NCI-H1694 (cell line): ENCODE measurements around the gene MRPL40.
"Not testable (repeated sequence)": the region's sequence is repeated elsewhere in the genome, so short reads cannot be mapped to it uniquely, and the experiment has no call there.

Experiments
- DNase-seq: peaks from one replicate; lab custom pipeline; 2025; lab: John Stamatoyannopoulos, UW

The MRPL40 gene

GRCh38 chr22:19407649-19408606 is 24.4 kb upstream of the MRPL40 start:
- DNase-seq, result no peak

GRCh38 chr22:19410941-19411689 is 21.2 kb upstream of the MRPL40 start:
- DNase-seq, result no peak

- no peak for DNase-seq
Observed at GRCh38 chr22:19411690-19412045, 20.7 kb upstream of the MRPL40 start.

GRCh38 chr22:19412478-19412877 is 19.9 kb upstream of the MRPL40 start:
- DNase-seq, result no peak

- DNase-seq, result no peak
Observed at GRCh38 chr22:19412923-19413322, 19.4 kb upstream of the MRPL40 start.

GRCh38 chr22:19419086-19419463 is 13.3 kb upstream of the MRPL40 start:
- DNase-seq, result no peak

GRCh38 chr22:19419464-19420178 is 12.7 kb upstream of the MRPL40 start:
- no peak for DNase-seq

GRCh38 chr22:19420321-19420720 is 12.0 kb upstream of the MRPL40 start:
- DNase-seq, result no peak

GRCh38 chr22:19422440-19423301 is 9.7 kb upstream of the MRPL40 start:
- DNase-seq, result no peak

GRCh38 chr22:19424186-19424500 is 8.2 kb upstream of the MRPL40 start:
- DNase-seq, result no peak

- no peak for DNase-seq
Observed at GRCh38 chr22:19429950-19430889, 2.1 kb upstream of the MRPL40 start.

GRCh38 chr22:19430890-19431541 is 1.3 kb upstream of the MRPL40 start:
- DNase-seq, result no peak

- peak; percentile 22 for DNase-seq
Observed at GRCh38 chr22:19431649-19432132, 654 bp upstream of the MRPL40 start, which contains the start of gene HIRA. Gene HIRA, minus strand, starts transcription at chr22:19431733. Its CDS starts 257 bp downstream, at chr22:19431476.

- DNase-seq, result no peak
Observed at GRCh38 chr22:19434401-19434800, 2.1 kb downstream of the MRPL40 start.

GRCh38 chr22:19434829-19435580 is 2.7 kb downstream of the MRPL40 start:
- DNase-seq, result no peak

GRCh38 chr22:19436444-19437161 is 4.3 kb downstream of the MRPL40 start:
- not testable (repeated sequence) for DNase-seq

GRCh38 chr22:19438298-19438697 is 6.0 kb downstream of the MRPL40 start:
- DNase-seq, result peak; percentile 16
